ENCODE results near the gene HIGD2B.
A peak's percentile ranks its signal among the peaks of the same experiment; 100 is the strongest.
"Not testable (repeated sequence)": the region's sequence is repeated elsewhere in the genome, so short reads cannot be mapped to it uniquely, and the experiment has no call there.

Gene HIGD2B

GRCh38 chr15:72727154-72727553 is 41.2 kb upstream of the HIGD2B start:
- in situ Hi-C loops (cut with HindIII; ENCODE audit: low sequenced_read_pairs), result no loop called here
- no peak for DNase-seq (ENCODE audit: low read depth, low spot score)
- TF ChIP-seq CTCF (IDR thresholded peaks at IDR 0.05; ENCODE audit: low read depth, low read length), result no peak
- no peak overlapping the region for H3K4me3 ChIP-seq (ENCODE audit: low read depth, low read length)

- DNase-seq (ENCODE audit: low read depth, low spot score); H3K4me3 ChIP-seq (ENCODE audit: low read depth, low read length); in situ Hi-C loops (cut with HindIII; ENCODE audit: low sequenced_read_pairs): not testable (repeated sequence)
These were observed 39.9 kb upstream of the HIGD2B start for GRCh38 chr15:72725851-72726250.

DNA sequence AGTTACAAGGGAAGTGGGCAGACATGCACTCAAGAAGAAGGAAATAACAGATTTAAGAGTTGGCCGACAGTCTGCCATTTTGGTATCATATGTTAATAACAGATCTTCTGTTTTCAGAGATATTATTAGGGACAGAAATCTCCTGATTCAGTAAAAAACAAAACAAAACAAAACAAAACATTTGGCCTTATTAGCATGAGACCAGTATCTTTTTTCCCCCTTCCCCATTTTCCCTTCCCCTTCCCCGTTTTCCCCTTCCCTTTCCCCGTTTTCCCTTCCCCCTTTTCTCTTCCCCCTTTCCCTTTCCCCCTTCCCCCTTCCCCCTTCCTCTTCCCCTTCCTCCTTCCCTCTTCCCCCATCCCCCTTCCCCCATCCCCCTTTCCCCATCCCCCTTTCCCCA is 39.5 kb upstream of the HIGD2B start:
- H3K4me3 ChIP-seq (ENCODE audit: low read depth, low read length), result no peak overlapping the region
- no peak for TF ChIP-seq CTCF (IDR thresholded peaks at IDR 0.05; ENCODE audit: low read depth, low read length)
- no peak for DNase-seq (ENCODE audit: low read depth, low spot score)
- in situ Hi-C loops (cut with HindIII; ENCODE audit: low sequenced_read_pairs), result no loop called here

GRCh38 chr15:72724028-72724427 is 38.0 kb upstream of the HIGD2B start:
- in situ Hi-C loops (cut with HindIII; ENCODE audit: low sequenced_read_pairs), result no loop called here
- TF ChIP-seq CTCF (IDR thresholded peaks at IDR 0.05; ENCODE audit: low read depth, low read length), result no peak
- no peak overlapping the region for H3K4me3 ChIP-seq (ENCODE audit: low read depth, low read length)
- no peak for DNase-seq (ENCODE audit: low read depth, low spot score)

GRCh38 chr15:72722071-72722696 is 36.2 kb upstream of the HIGD2B start:
- H3K4me3 ChIP-seq (ENCODE audit: low read depth, low read length), result no peak overlapping the region
- TF ChIP-seq CTCF (IDR thresholded peaks at IDR 0.05; ENCODE audit: low read depth, low read length), result peak; percentile 73
- in situ Hi-C loops (cut with HindIII; ENCODE audit: low sequenced_read_pairs), result no loop called here
- peak; percentile 79 for DNase-seq (ENCODE audit: low read depth, low spot score)

- H3K4me3 ChIP-seq (ENCODE audit: low read depth, low read length); DNase-seq (ENCODE audit: low read depth, low spot score); in situ Hi-C loops (cut with HindIII; ENCODE audit: low sequenced_read_pairs): not testable (repeated sequence)
These were observed 22.7 kb upstream of the HIGD2B start for GRCh38 chr15:72708551-72709303.

- H3K4me3 ChIP-seq (ENCODE audit: low read depth, low read length), result no peak overlapping the region
- TF ChIP-seq CTCF (IDR thresholded peaks at IDR 0.05; ENCODE audit: low read depth, low read length), result no peak
- DNase-seq (ENCODE audit: low read depth, low spot score), result no peak
- in situ Hi-C loops (cut with HindIII; ENCODE audit: low sequenced_read_pairs), result no loop called here
These were observed 20.3 kb upstream of the HIGD2B start for GRCh38 chr15:72706266-72706665.
